ENCODE measurements around the gene SLC45A2. TPM values are rescaled to one million over a fixed set of nuclear protein-coding genes. Genes with fewer than 3 reads are reported as not detected.

Gene SLC45A2
- total and polyA plus RNA-seq, 10 donors = 0.07 to 0.74 TPM; not detected in 8

DNA sequence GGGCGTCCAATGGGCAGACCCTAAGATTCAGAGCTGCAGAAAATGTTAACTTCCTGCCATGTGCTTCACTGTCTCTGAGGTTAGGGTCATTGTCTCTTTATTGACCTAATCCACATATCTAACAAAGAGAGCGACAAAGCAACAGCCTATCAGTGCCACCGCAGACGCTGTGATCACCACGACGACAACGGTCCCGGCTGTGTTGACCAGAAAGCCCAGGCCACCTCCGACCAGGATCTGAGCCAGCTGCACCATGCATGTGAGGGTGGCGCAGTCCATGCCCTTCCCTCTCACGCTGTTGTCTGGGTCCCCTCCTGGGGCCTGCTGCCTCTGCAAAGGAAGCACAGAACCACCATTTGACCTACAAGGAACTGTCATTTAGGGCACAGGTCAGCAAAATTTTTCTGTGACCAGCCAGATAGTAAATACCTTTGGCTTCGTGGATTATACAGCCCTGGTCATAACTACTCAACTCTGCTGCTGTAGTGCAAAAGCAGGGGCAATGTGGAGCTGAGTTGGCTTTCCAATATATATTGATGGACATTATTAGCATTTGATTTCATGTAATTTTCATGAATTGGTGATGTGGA is 39.9 kb downstream of the SLC45A2 start:
- 82 to 88% (median 84%) methylated on average over 12 of the region's 12 CpGs for WGBS, 5 donors
- TF ChIP-seq CTCF (IDR thresholded peaks at IDR 0.05 in 8 of 11, conservative IDR thresholded peaks at IDR 0.05 in 3 of 11) (no peak), POLR2AphosphoS5 (IDR thresholded peaks at IDR 0.05) (no peak), POLR2A (IDR thresholded peaks at IDR 0.05) (no peak)
- Histone ChIP-seq H3K27me3 (replicated peaks in 1 of 7) (peaks cover 0 to 44% (median 0%) of the 10 kb centered on the region in 7 donors), H3K36me3 (no peaks in the 10 kb centered on the region), H3K9me3 (no peaks in the 10 kb centered on the region), H3K4me3 (no peak overlapping the region), H3K4me1 (no peaks in the 10 kb centered on the region), H3K27ac (no peak overlapping the region)
- DNase-seq = no peak
- intact Hi-C loops (cut with DNase I; ENCODE audit: low total_unique reads) = no loop called here

DNA sequence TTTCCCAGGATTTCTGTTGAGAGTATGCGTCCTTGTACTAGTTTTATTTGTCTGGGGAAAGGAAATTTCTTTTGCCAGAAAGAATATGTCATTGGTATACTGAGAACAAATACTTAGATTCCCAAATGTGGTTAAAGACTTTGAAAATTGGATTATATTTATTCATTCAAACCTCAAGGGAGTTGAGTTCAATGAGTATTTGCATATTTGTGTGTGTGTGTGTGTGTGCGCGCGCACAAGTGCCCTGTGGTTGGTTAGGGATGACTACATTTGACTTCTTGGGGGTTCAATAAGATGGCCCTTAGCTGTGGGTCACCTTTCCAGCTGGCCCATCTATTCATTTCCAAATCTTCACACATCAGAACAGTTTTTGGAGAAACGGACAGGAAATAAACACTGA is 43.4 kb downstream of the SLC45A2 start:
- no peaks in the 10 kb centered on the region for H3K36me3 ChIP-seq
- DNase-seq = no peak

GRCh38 chr5:33939556-33940262 is 44.8 kb downstream of the SLC45A2 start:
- no peak for TF ChIP-seq POLR2A (IDR thresholded peaks at IDR 0.05)
- no peak for TF ChIP-seq POLR2AphosphoS5 (IDR thresholded peaks at IDR 0.05)
- TF ChIP-seq CTCF (IDR thresholded peaks at IDR 0.05 in 8 of 11, conservative IDR thresholded peaks at IDR 0.05 in 3 of 11) = no peak
- Histone ChIP-seq H3K4me3 (no peak overlapping the region), H3K9me3 (no peaks in the 10 kb centered on the region), H3K36me3 (no peaks in the 10 kb centered on the region), H3K27ac (no peak overlapping the region), H3K27me3 (replicated peaks in 1 of 7) (peaks cover 0 to 84% (median 40%) of the 10 kb centered on the region in 7 donors), H3K4me1 (peaks cover 0 to 20% (median 11%) of the 10 kb centered on the region in 6 donors)
- DNase-seq = no peak
- intact Hi-C loops (cut with DNase I; ENCODE audit: low total_unique reads) = no loop called here
- 70 to 86% (median 80%) methylated on average over 8 of the region's 8 CpGs for WGBS, 5 donors

More for the DNA sequence above, 43.4 kb downstream of the SLC45A2 start:
- Histone ChIP-seq H3K27me3 (replicated peaks in 1 of 7) (peaks cover 0 to 72% (median 31%) of the 10 kb centered on the region in 7 donors), H3K4me3 (no peak overlapping the region), H3K4me1 (peaks cover 0 to 14% (median 8%) of the 10 kb centered on the region in 6 donors), H3K9me3 (no peaks in the 10 kb centered on the region), H3K27ac (no peak overlapping the region)
- 76 to 86% (median 83%) methylated on average over 5 of the region's 5 CpGs for WGBS, 5 donors
- TF ChIP-seq POLR2AphosphoS5 (IDR thresholded peaks at IDR 0.05) (no peak), POLR2A (IDR thresholded peaks at IDR 0.05) (no peak), CTCF (IDR thresholded peaks at IDR 0.05 in 8 of 11, conservative IDR thresholded peaks at IDR 0.05 in 3 of 11) (no peak)
- intact Hi-C loops (cut with DNase I; ENCODE audit: low total_unique reads) = no loop called here

GRCh38 chr5:33938881-33939280 is 45.6 kb downstream of the SLC45A2 start:
- TF ChIP-seq CTCF (IDR thresholded peaks at IDR 0.05 in 8 of 11, conservative IDR thresholded peaks at IDR 0.05 in 3 of 11) (no peak), POLR2A (IDR thresholded peaks at IDR 0.05) (no peak), POLR2AphosphoS5 (IDR thresholded peaks at IDR 0.05) (no peak)
- H3K4me1 ChIP-seq = peaks cover 0 to 20% (median 11%) of the 10 kb centered on the region in 6 donors
- no peaks in the 10 kb centered on the region for H3K36me3 ChIP-seq
- no peak for DNase-seq
- no peak overlapping the region for H3K27ac ChIP-seq
- intact Hi-C loops (cut with DNase I; ENCODE audit: low total_unique reads) = no loop called here
- no peak overlapping the region for H3K4me3 ChIP-seq
- H3K9me3 ChIP-seq = no peaks in the 10 kb centered on the region
- H3K27me3 ChIP-seq (replicated peaks in 1 of 7) = peaks cover 0 to 84% (median 40%) of the 10 kb centered on the region in 7 donors
- WGBS, 5 donors = 13 to 53% (median 28%) methylated on average over 15 of the region's 15 CpGs
